Activated naive CD4-positive, alpha-beta T cell treated with anti-CD3 and anti-CD28 coated beads, Interleukin-2, amount 50 U/mL, for 24 hours (primary cell): ENCODE measurements around the gene CEBPZOS.
A peak's percentile ranks its signal among the peaks of the same experiment; 100 is the strongest.
"Not testable (repeated sequence)": the region's sequence is repeated elsewhere in the genome, so short reads cannot be mapped to it uniquely, and the experiment has no call there.

Experiments
- H3K27ac Mint-ChIP-seq: one replicate; pipeline ENCODE4 v1.8.0; 2021; ENCODE audit warnings: mild to moderate bottlenecking, mixed read lengths
- H3K27me3 Mint-ChIP-seq: one replicate; pipeline ENCODE4 v1.8.0; 2021; ENCODE audit warnings: mixed read lengths
- H3K36me3 Mint-ChIP-seq: one replicate; pipeline ENCODE4 v1.8.0; 2021; ENCODE audit warnings: mixed read lengths
- H3K4me1 Mint-ChIP-seq: one replicate; pipeline ENCODE4 v1.8.0; 2021; ENCODE audit warnings: mixed read lengths
- H3K4me3 Mint-ChIP-seq: one replicate; pipeline ENCODE4 v1.8.0; 2021; ENCODE audit warnings: mild to moderate bottlenecking, mixed read lengths
- H3K9me3 Mint-ChIP-seq: one replicate; pipeline ENCODE4 v1.8.0; 2021; ENCODE audit warnings: mixed read lengths

The CEBPZOS gene

GRCh38 chr2:37211212-37211611 is 14.9 kb downstream of the CEBPZOS start:
- H3K27ac Mint-ChIP-seq, result no peak overlapping the region
- no peak overlapping the region for H3K4me3 Mint-ChIP-seq
- H3K9me3 Mint-ChIP-seq, result peaks cover 22% of the 10 kb centered on the region
- H3K36me3 Mint-ChIP-seq, result peaks cover 67% of the 10 kb centered on the region
- peaks cover 22% of the 10 kb centered on the region for H3K4me1 Mint-ChIP-seq
- H3K27me3 Mint-ChIP-seq, result no peaks in the 10 kb centered on the region

GRCh38 chr2:37211939-37212338 is 15.6 kb downstream of the CEBPZOS start:
- Mint-ChIP-seq H3K27ac (no peak overlapping the region), H3K4me3 (no peak overlapping the region), H3K9me3 (peaks cover 17% of the 10 kb centered on the region), H3K4me1 (peaks cover 19% of the 10 kb centered on the region), H3K27me3 (no peaks in the 10 kb centered on the region), H3K36me3 (peaks cover 64% of the 10 kb centered on the region)

GRCh38 chr2:37215250-37215649 is 19.0 kb downstream of the CEBPZOS start:
- no peak overlapping the region for H3K4me3 Mint-ChIP-seq
- peak overlapping the region; percentile 23 for H3K27ac Mint-ChIP-seq
- H3K9me3 Mint-ChIP-seq, result no peaks in the 10 kb centered on the region
- peaks cover 5% of the 10 kb centered on the region for H3K4me1 Mint-ChIP-seq
- no peaks in the 10 kb centered on the region for H3K27me3 Mint-ChIP-seq
- peaks cover 33% of the 10 kb centered on the region for H3K36me3 Mint-ChIP-seq

- Mint-ChIP-seq H3K36me3 (peaks cover 29% of the 10 kb centered on the region), H3K4me3 (no peak overlapping the region), H3K4me1 (peaks cover 25% of the 10 kb centered on the region), H3K27me3 (no peaks in the 10 kb centered on the region), H3K9me3 (no peaks in the 10 kb centered on the region), H3K27ac (no peak overlapping the region)
Observed at GRCh38 chr2:37219046-37219445, 22.8 kb downstream of the CEBPZOS start.

- peaks cover 37% of the 10 kb centered on the region for H3K36me3 Mint-ChIP-seq
- H3K9me3 Mint-ChIP-seq, result no peaks in the 10 kb centered on the region
- H3K27me3 Mint-ChIP-seq, result no peaks in the 10 kb centered on the region
- H3K4me1 Mint-ChIP-seq, result peaks cover 55% of the 10 kb centered on the region
- peak overlapping the region; percentile 52 for H3K4me3 Mint-ChIP-seq
- H3K27ac Mint-ChIP-seq, result peak overlapping the region; percentile 30
Observed at GRCh38 chr2:37223131-37223530, 26.8 kb downstream of the CEBPZOS start.

- Mint-ChIP-seq H3K9me3 (no peaks in the 10 kb centered on the region), H3K27ac (peak overlapping the region; percentile 47), H3K27me3 (no peaks in the 10 kb centered on the region), H3K4me3 (no peak overlapping the region), H3K4me1 (peaks cover 65% of the 10 kb centered on the region), H3K36me3 (peaks cover 38% of the 10 kb centered on the region)
Observed at GRCh38 chr2:37224063-37224462, 27.8 kb downstream of the CEBPZOS start.

GRCh38 chr2:37225129-37225528 is 28.8 kb downstream of the CEBPZOS start:
- H3K9me3 Mint-ChIP-seq, H3K27me3 Mint-ChIP-seq: not testable (repeated sequence)
- Mint-ChIP-seq H3K27ac (peak overlapping the region; percentile 33), H3K4me1 (peaks cover 70% of the 10 kb centered on the region), H3K4me3 (peak overlapping the region; percentile 76), H3K36me3 (peaks cover 40% of the 10 kb centered on the region)

- no peaks in the 10 kb centered on the region for H3K9me3 Mint-ChIP-seq
- H3K4me3 Mint-ChIP-seq, result peak overlapping the region; percentile 75
- H3K27ac Mint-ChIP-seq, result peak overlapping the region; percentile 51
- H3K4me1 Mint-ChIP-seq, result peaks cover 70% of the 10 kb centered on the region
- H3K27me3 Mint-ChIP-seq, result no peaks in the 10 kb centered on the region
- H3K36me3 Mint-ChIP-seq, result peaks cover 34% of the 10 kb centered on the region
Observed at GRCh38 chr2:37226863-37227262, 30.6 kb downstream of the CEBPZOS start.

GRCh38 chr2:37228788-37229187 is 32.5 kb downstream of the CEBPZOS start:
- Mint-ChIP-seq H3K36me3 (peaks cover 24% of the 10 kb centered on the region), H3K27me3 (no peaks in the 10 kb centered on the region), H3K4me1 (peaks cover 58% of the 10 kb centered on the region), H3K27ac (no peak overlapping the region), H3K4me3 (no peak overlapping the region), H3K9me3 (no peaks in the 10 kb centered on the region)

GRCh38 chr2:37230581-37230980 is 34.3 kb downstream of the CEBPZOS start:
- H3K27ac Mint-ChIP-seq, result no peak overlapping the region
- peaks cover 58% of the 10 kb centered on the region for H3K4me1 Mint-ChIP-seq
- no peaks in the 10 kb centered on the region for H3K27me3 Mint-ChIP-seq
- peaks cover 17% of the 10 kb centered on the region for H3K36me3 Mint-ChIP-seq
- H3K4me3 Mint-ChIP-seq, result no peak overlapping the region
- H3K9me3 Mint-ChIP-seq, result no peaks in the 10 kb centered on the region

GRCh38 chr2:37231241-37232130 is 35.2 kb downstream of the CEBPZOS start, which contains the start of the genes CEBPZ and NDUFAF7:
TSS of gene CEBPZ (minus strand) at chr2:37231596. CDS start at chr2:37231567, 29 bp downstream.
TSS of gene NDUFAF7 (plus strand) at chr2:37231658. CDS start at chr2:37231706, 48 bp downstream.
- no peak within 1 kb of the TSS for H3K27ac Mint-ChIP-seq
- H3K4me1 Mint-ChIP-seq, result peaks cover 57% of the 10 kb centered on the region
- H3K36me3 Mint-ChIP-seq, result peaks cover 22% of the 10 kb centered on the region
- no peak within 1 kb of the TSS for H3K4me3 Mint-ChIP-seq
- no peaks in the 10 kb centered on the region for H3K27me3 Mint-ChIP-seq
- H3K9me3 Mint-ChIP-seq, result no peaks in the 10 kb centered on the region

- Mint-ChIP-seq H3K27ac (no peak overlapping the region), H3K36me3 (peaks cover 17% of the 10 kb centered on the region), H3K4me1 (peaks cover 48% of the 10 kb centered on the region)
Observed at GRCh38 chr2:37232131-37232933, 36.0 kb downstream of the CEBPZOS start.

GRCh38 chr2:37243435-37243834 is 47.1 kb downstream of the CEBPZOS start:
- Mint-ChIP-seq H3K9me3 (no peaks in the 10 kb centered on the region), H3K27ac (peak overlapping the region; percentile 31), H3K27me3 (no peaks in the 10 kb centered on the region), H3K36me3 (peaks cover 34% of the 10 kb centered on the region), H3K4me3 (peak overlapping the region; percentile 23), H3K4me1 (peaks cover 30% of the 10 kb centered on the region)

More at GRCh38 chr2:37232131-37232933, 36.0 kb downstream of the CEBPZOS start:
- Mint-ChIP-seq H3K27me3 (no peaks in the 10 kb centered on the region), H3K9me3 (no peaks in the 10 kb centered on the region), H3K4me3 (no peak overlapping the region)

GRCh38 chr2:37244017-37244416 is 47.7 kb downstream of the CEBPZOS start:
- Mint-ChIP-seq H3K4me3 (peak overlapping the region; percentile 23), H3K27me3 (no peaks in the 10 kb centered on the region), H3K36me3 (peaks cover 31% of the 10 kb centered on the region), H3K4me1 (peaks cover 30% of the 10 kb centered on the region), H3K9me3 (no peaks in the 10 kb centered on the region), H3K27ac (peak overlapping the region; percentile 31)

- H3K4me3 Mint-ChIP-seq, result no peak overlapping the region
- peaks cover 32% of the 10 kb centered on the region for H3K36me3 Mint-ChIP-seq
- H3K27me3 Mint-ChIP-seq, result no peaks in the 10 kb centered on the region
- no peaks in the 10 kb centered on the region for H3K9me3 Mint-ChIP-seq
- H3K27ac Mint-ChIP-seq, result no peak overlapping the region
- H3K4me1 Mint-ChIP-seq, result peaks cover 29% of the 10 kb centered on the region
Observed at GRCh38 chr2:37244755-37245154, 48.5 kb downstream of the CEBPZOS start.

GRCh38 chr2:37246205-37246604 is 49.9 kb downstream of the CEBPZOS start:
- Mint-ChIP-seq H3K4me1 (peaks cover 21% of the 10 kb centered on the region), H3K36me3 (peaks cover 30% of the 10 kb centered on the region), H3K27me3 (no peaks in the 10 kb centered on the region), H3K4me3 (no peak overlapping the region), H3K27ac (peak overlapping the region; percentile 41), H3K9me3 (no peaks in the 10 kb centered on the region)
